ENCODE data around the gene DGKI.
A peak's percentile ranks its signal among the peaks of the same experiment; 100 is the strongest.

Gene DGKI

DNA sequence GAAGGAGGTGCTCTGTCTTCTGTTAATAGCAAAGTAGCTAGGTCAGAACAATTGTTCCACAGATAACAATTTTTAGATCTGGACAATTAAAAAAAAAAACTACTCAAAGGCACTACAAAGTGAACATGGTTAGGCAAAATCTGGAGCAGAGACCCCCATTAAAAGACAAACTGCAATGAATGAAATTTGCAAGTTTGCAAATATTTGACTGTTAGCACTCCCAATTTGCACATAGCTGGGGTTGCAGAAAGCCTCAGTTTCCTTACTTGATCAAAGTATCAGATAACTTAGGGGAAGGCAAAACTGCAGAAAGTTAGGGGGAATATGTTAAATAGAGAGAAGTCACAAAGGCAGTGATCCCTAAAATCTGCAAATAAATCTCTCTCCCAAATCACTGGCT is 68.3 kb downstream of the DGKI start:
- TF ChIP-seq, protein P1, sequence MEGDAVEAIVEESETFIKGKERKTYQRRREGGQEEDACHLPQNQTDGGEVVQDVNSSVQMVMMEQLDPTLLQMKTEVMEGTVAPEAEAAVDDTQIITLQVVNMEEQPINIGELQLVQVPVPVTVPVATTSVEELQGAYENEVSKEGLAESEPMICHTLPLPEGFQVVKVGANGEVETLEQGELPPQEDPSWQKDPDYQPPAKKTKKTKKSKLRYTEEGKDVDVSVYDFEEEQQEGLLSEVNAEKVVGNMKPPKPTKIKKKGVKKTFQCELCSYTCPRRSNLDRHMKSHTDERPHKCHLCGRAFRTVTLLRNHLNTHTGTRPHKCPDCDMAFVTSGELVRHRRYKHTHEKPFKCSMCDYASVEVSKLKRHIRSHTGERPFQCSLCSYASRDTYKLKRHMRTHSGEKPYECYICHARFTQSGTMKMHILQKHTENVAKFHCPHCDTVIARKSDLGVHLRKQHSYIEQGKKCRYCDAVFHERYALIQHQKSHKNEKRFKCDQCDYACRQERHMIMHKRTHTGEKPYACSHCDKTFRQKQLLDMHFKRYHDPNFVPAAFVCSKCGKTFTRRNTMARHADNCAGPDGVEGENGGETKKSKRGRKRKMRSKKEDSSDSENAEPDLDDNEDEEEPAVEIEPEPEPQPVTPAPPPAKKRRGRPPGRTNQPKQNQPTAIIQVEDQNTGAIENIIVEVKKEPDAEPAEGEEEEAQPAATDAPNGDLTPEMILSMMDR (conservative IDR thresholded peaks at IDR 0.05; ENCODE audit: control insufficient read depth, insufficient read depth, low read depth, low read length): no peak
- no peak overlapping the region for H3K4me3 ChIP-seq (ENCODE audit: control insufficient read depth, low read depth, low read length)
- DNase-seq (ENCODE audit: low read depth): no peak

GRCh38 chr7:137774793-137775201 is 72.0 kb downstream of the DGKI start:
- H3K4me3 ChIP-seq (ENCODE audit: control insufficient read depth, low read depth, low read length): no peak overlapping the region
- TF ChIP-seq, protein P1 (conservative IDR thresholded peaks at IDR 0.05; ENCODE audit: control insufficient read depth, insufficient read depth, low read depth, low read length): no peak
- DNase-seq (ENCODE audit: low read depth): peak; percentile 69

GRCh38 chr7:137772748-137773147 is 74.0 kb downstream of the DGKI start:
- TF ChIP-seq, protein P1 (conservative IDR thresholded peaks at IDR 0.05; ENCODE audit: control insufficient read depth, insufficient read depth, low read depth, low read length): no peak
- peak; percentile 94 for DNase-seq (ENCODE audit: low read depth)

GRCh38 chr7:137772316-137772715 is 74.5 kb downstream of the DGKI start:
- no peak overlapping the region for H3K4me3 ChIP-seq (ENCODE audit: control insufficient read depth, low read depth, low read length)
- TF ChIP-seq, protein P1 (conservative IDR thresholded peaks at IDR 0.05; ENCODE audit: control insufficient read depth, insufficient read depth, low read depth, low read length): no peak
- DNase-seq (ENCODE audit: low read depth): peak; percentile 44

More at GRCh38 chr7:137772748-137773147, 74.0 kb downstream of the DGKI start:
- H3K4me3 ChIP-seq (ENCODE audit: control insufficient read depth, low read depth, low read length): no peak overlapping the region

DNA sequence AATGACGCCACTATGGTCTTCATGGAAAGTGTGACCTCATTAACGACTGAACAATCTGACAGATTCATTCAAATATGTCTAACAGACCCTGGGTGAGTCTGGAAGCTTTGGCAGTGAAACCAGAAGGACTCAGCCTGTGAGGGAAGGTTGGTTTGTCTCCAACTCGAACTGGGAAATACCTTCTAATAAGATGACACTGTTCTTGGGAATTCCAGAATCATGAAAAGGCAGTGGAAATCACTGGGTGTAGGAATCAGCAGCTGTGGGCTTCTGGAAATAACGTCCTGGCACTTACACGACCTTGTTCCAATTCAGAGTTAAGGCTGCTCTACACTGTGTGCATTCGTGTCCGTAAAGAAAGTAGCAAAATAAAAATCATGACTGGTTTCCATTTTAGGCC is 75.1 kb downstream of the DGKI start:
- no peak overlapping the region for H3K4me3 ChIP-seq (ENCODE audit: control insufficient read depth, low read depth, low read length)
- peak; percentile 93 for DNase-seq (ENCODE audit: low read depth)
- TF ChIP-seq, protein P1 (conservative IDR thresholded peaks at IDR 0.05; ENCODE audit: control insufficient read depth, insufficient read depth, low read depth, low read length): no peak

GRCh38 chr7:137771273-137771672 is 75.5 kb downstream of the DGKI start:
- no peak for DNase-seq (ENCODE audit: low read depth)
- no peak overlapping the region for H3K4me3 ChIP-seq (ENCODE audit: control insufficient read depth, low read depth, low read length)
- TF ChIP-seq, protein P1 (conservative IDR thresholded peaks at IDR 0.05; ENCODE audit: control insufficient read depth, insufficient read depth, low read depth, low read length): no peak

- TF ChIP-seq, protein P1 (conservative IDR thresholded peaks at IDR 0.05; ENCODE audit: control insufficient read depth, insufficient read depth, low read depth, low read length): no peak
- no peak for DNase-seq (ENCODE audit: low read depth)
- no peak overlapping the region for H3K4me3 ChIP-seq (ENCODE audit: control insufficient read depth, low read depth, low read length)
Observed at GRCh38 chr7:137768366-137768765, 78.4 kb downstream of the DGKI start.
